GM23338 (cell line): ENCODE data around the gene HSPB6.

Experiments used
- CREB1 ChIP-seq: fragments of 250-450 bp; sonication (Bioruptor Pico); IDR thresholded peaks from 2 replicates; pipeline ENCODE4 v1.5.0; 2020; ENCODE audit warnings: low read depth, mild to moderate bottlenecking, moderate library complexity
- CTCF ChIP-seq, 2 experiments: fragments of 200-600 bp in 1 of 2; sonication (generic) in 1 of 2; conservative IDR thresholded peaks; 2 replicates each; pipeline versions ENCODE4 v1.5.1 to v1.6.1; 2016 to 2017; ENCODE audit warnings: antibody characterized with exemption in 2 of 2, low read depth in 2 of 2, mild to moderate bottlenecking in 2 of 2, moderate library complexity in 1 of 2
- ETS1 ChIP-seq: IDR thresholded peaks from 2 replicates; pipeline ENCODE4 v1.6.1; 2016; ENCODE audit warnings: antibody characterized with exemption
- EZH2 ChIP-seq: fragments of 200-600 bp; sonication (generic); IDR thresholded peaks from one replicate; pipeline ENCODE4 v1.8.0; 2017; ENCODE audit warnings: antibody characterized with exemption, mild to moderate bottlenecking, low read depth; ENCODE audit not compliant: unreplicated experiment
- EZH2phosphoT487 ChIP-seq: fragments of 200-600 bp; sonication (generic); IDR thresholded peaks from one replicate; pipeline ENCODE4 v1.8.1; 2018; ENCODE audit warnings: antibody characterized with exemption; ENCODE audit not compliant: unreplicated experiment
- JUNB ChIP-seq: IDR thresholded peaks from one replicate; pipeline ENCODE4 v1.6.1; 2016; ENCODE audit warnings: antibody characterized with exemption; ENCODE audit not compliant: unreplicated experiment
- NANOG ChIP-seq: IDR thresholded peaks from 2 replicates; pipeline ENCODE4 v1.6.1; 2016; ENCODE audit warnings: antibody characterized with exemption, borderline replicate concordance
- POLR2AphosphoS5 ChIP-seq: IDR thresholded peaks from 2 replicates; pipeline ENCODE4 v1.6.1; 2016; ENCODE audit warnings: antibody characterized with exemption, low read depth
- REST ChIP-seq: IDR thresholded peaks from one replicate; pipeline ENCODE4 v1.6.1; 2018; ENCODE audit warnings: antibody characterized with exemption; ENCODE audit not compliant: unreplicated experiment
- ZNF114 ChIP-seq: fragments of 250-450 bp; sonication (Bioruptor Pico); IDR thresholded peaks from 2 replicates; pipeline ENCODE4 v1.5.0; 2020; ENCODE audit warnings: mild to moderate bottlenecking, moderate library complexity
- ZNF331 ChIP-seq: fragments of 250-450 bp; sonication (Bioruptor Pico); IDR thresholded peaks from 2 replicates; pipeline ENCODE4 v1.5.0; 2020; ENCODE audit warnings: low read depth, mild to moderate bottlenecking, moderate library complexity
- ZNF462 ChIP-seq: fragments of 250-450 bp; sonication (Bioruptor Pico); IDR thresholded peaks from 2 replicates; pipeline ENCODE4 v1.5.0; 2020; ENCODE audit warnings: mild to moderate bottlenecking, moderate library complexity

- TF ChIP-seq CTCF (conservative IDR thresholded peaks at IDR 0.05; ENCODE audit: low read depth in 2 of 2) (no peak), NANOG (no peak), ZNF331 (CRISPR knock-in tag) (no peak), EZH2 (no peak), POLR2AphosphoS5 (no peak; the same call in 1 of the 2 replicates), JUNB (no peak), ZNF462 (CRISPR knock-in tag) (no peak), REST (no peak), CREB1 (CRISPR knock-in tag) (no peak), EZH2phosphoT487 (no peak), ZNF114 (CRISPR knock-in tag) (no peak), ETS1 (no peak)
Observed at GRCh38 chr19:35757231-35757748, 461 bp upstream of the HSPB6 start.
